ENCODE results near the gene ZFTA. TPM values are rescaled to one million over a fixed set of nuclear protein-coding genes. Genes with fewer than 3 reads are reported as not detected.

The ZFTA gene
- total and polyA plus RNA-seq, 9 donors, result 23.3 to 33.0 (median 27.7) TPM

GRCh38 chr11:63766531-63767235 is 1.9 kb downstream of the ZFTA start:
- Histone ChIP-seq H3K4me3 (ENCODE audit: low read length) (no peak overlapping the region), H3K27ac (ENCODE audit: low read length) (peak overlapping the region; percentile 9), H3K4me1 (ENCODE audit: control insufficient read depth, insufficient read depth, low read length) (peaks cover 63% of the 10 kb centered on the region), H3K9me3 (replicated peaks; ENCODE audit: control insufficient read depth, low read depth, low read length) (no peaks in the 10 kb centered on the region), H3K36me3 (ENCODE audit: control insufficient read depth, insufficient read depth, low read length) (peaks cover 20% of the 10 kb centered on the region), H3K27me3 (ENCODE audit: control insufficient read depth, insufficient read depth, low read length) (peaks cover 17% of the 10 kb centered on the region)
- peak; percentile 39 for DNase-seq
- WGBS (ENCODE audit: insufficient coverage), result 43% methylated on average over 3 of the region's 7 CpGs

DNA sequence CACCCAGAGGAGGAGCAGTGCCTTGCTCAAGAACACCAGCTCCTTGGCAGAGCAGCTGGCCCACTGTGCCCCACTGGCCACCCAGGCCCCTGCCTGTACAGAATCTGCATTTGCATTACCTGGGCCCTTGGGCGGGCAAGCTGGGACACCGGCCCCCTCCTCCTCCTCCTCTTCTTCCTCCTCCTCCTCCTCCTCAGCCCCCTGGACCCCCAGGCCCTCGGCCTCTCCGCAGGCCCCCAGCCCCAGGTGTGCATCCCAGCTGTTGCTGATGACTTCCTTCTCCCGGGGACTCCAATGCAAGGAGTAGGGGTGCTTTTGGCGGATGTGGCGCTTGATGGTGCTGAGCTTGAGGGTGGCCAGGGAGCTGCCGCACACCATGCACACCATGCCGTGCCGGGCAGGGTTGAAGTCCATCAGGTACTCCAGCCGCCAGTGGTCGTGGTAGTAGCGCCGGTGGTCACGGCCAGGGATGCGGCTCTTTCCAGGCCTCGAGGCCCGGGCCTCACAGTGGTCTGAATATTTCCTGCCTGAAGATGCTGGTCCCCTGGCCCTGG is 2.8 kb downstream of the ZFTA start:
- Histone ChIP-seq H3K27ac (ENCODE audit: low read length) (no peak overlapping the region), H3K36me3 (ENCODE audit: control insufficient read depth, insufficient read depth, low read length) (peaks cover 27% of the 10 kb centered on the region), H3K27me3 (ENCODE audit: control insufficient read depth, insufficient read depth, low read length) (peaks cover 10% of the 10 kb centered on the region), H3K4me1 (ENCODE audit: control insufficient read depth, insufficient read depth, low read length) (peaks cover 68% of the 10 kb centered on the region), H3K9me3 (replicated peaks; ENCODE audit: control insufficient read depth, low read depth, low read length) (no peaks in the 10 kb centered on the region), H3K4me3 (ENCODE audit: low read length) (no peak overlapping the region)
- 60% methylated on average over 16 of the region's 18 CpGs for WGBS (ENCODE audit: insufficient coverage)
- DNase-seq, result peak; percentile 20

DNA sequence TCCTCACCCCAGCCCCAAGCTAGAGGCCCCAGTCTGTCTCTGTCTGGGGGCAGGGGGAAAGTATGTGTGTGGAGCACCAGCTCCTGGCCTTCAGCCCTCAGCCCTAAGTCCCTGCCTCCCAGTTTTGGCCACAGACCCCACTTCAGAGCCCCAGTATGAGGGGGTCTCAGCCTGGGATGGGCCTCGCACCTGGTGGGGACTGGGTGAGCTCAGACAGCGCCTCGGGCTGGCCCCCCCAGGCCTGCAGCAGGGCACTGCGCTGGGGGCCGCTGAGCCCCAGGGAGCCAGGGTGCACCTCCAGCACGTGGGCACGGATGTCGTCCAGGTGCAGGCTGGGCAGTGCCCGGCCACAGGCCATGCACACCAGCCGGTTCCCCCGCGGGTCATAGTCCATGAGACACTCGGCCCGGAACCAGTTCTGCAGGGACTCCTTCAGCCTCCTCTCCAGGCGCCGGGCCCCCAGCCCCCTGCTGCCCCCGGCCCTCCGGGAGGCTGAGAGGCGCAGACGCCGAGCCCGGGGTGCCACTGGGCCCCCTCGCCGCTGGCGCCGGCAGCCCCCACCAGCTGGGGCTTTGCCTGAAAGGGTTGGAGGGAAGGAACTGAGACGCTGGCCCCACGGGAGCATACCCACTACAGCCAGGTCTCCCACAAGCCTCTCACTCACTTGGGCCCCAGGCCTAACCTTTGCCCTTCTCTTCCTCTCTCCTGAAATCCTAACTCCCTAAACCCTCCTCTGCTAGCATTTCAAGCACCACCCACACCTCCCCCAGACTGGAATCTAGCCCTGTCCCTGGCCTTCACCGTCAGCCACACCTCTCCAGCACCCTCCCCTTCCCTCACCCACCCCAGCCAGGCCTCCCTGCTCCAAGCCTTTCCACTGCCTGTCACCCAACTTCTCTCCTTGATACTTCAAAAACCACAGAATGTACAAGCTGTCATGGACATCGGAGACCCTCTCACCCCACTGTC is 3.6 kb downstream of the ZFTA start:
- H3K36me3 ChIP-seq (ENCODE audit: control insufficient read depth, insufficient read depth, low read length), result peaks cover 33% of the 10 kb centered on the region
- no peaks in the 10 kb centered on the region for H3K9me3 ChIP-seq (replicated peaks; ENCODE audit: control insufficient read depth, low read depth, low read length)
- whole genome bisulfite sequencing (ENCODE audit: insufficient coverage), result 65% methylated on average over 19 of the region's 30 CpGs
- DNase-seq, result peak; percentile 33
- peaks cover 65% of the 10 kb centered on the region for H3K4me1 ChIP-seq (ENCODE audit: control insufficient read depth, insufficient read depth, low read length)
- no peak overlapping the region for H3K27ac ChIP-seq (ENCODE audit: low read length)
- H3K27me3 ChIP-seq (ENCODE audit: control insufficient read depth, insufficient read depth, low read length), result peaks cover 7% of the 10 kb centered on the region
- no peak overlapping the region for H3K4me3 ChIP-seq (ENCODE audit: low read length)

GRCh38 chr11:63764340-63764678 is 4.3 kb downstream of the ZFTA start:
- Histone ChIP-seq H3K4me1 (ENCODE audit: control insufficient read depth, insufficient read depth, low read length) (peaks cover 59% of the 10 kb centered on the region), H3K4me3 (ENCODE audit: low read length) (no peak overlapping the region), H3K27me3 (ENCODE audit: control insufficient read depth, insufficient read depth, low read length) (peaks cover under 1% of the 10 kb centered on the region), H3K9me3 (replicated peaks; ENCODE audit: control insufficient read depth, low read depth, low read length) (no peaks in the 10 kb centered on the region), H3K27ac (ENCODE audit: low read length) (no peak overlapping the region), H3K36me3 (ENCODE audit: control insufficient read depth, insufficient read depth, low read length) (peaks cover 36% of the 10 kb centered on the region)
- WGBS (ENCODE audit: insufficient coverage), result 53% methylated on average over 3 of the region's 23 CpGs
- DNase-seq, result no peak

DNA sequence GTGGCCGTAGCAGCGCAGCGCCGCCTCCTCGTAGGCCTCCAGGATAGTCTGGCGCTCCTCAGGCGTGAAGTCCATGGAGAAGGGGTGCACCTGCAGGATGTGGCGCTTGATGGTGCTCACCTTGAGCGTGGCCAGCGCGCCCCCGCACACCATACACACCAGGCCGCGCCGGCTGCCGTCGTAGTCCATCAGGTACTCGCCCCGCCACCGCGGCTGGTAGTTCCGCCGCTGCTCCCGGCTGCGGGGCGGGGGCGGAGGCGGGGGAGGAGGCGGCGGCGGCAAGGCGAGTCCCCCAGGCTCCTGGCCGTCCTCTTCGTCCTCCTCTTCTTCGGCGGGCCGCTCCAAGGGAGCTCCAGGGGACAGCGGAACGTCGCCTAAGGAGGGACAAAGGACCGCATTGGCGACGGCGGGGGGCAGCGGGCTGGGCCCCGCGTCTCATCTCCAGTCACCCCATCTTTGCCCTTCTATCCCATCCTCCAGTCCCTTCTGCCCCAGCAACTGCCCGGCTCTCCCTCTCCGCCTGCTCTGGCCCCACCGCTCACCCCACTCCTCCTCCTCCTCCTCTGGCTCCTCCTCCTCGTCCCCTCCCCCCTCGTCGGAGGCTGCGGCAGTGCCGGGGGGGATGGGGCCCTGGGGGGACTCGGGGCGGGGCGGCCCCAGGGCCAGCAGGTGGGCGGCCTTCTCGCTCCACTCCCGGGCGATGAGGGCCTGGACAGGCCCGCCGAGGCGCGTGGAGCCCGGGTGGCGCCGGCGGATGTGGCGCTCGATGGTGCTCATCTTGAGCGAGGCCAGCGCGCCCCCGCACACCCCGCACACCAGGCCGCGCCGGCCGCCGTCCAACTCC is 4.9 kb downstream of the ZFTA start:
- H3K27me3 ChIP-seq (ENCODE audit: control insufficient read depth, insufficient read depth, low read length), result no peaks in the 10 kb centered on the region
- no peaks in the 10 kb centered on the region for H3K9me3 ChIP-seq (replicated peaks; ENCODE audit: control insufficient read depth, low read depth, low read length)
- peak overlapping the region; percentile 10 for H3K4me3 ChIP-seq (ENCODE audit: low read length)
- DNase-seq, result peak; percentile 68
- H3K27ac ChIP-seq (ENCODE audit: low read length), result no peak overlapping the region
- H3K36me3 ChIP-seq (ENCODE audit: control insufficient read depth, insufficient read depth, low read length), result peaks cover 37% of the 10 kb centered on the region
- H3K4me1 ChIP-seq (ENCODE audit: control insufficient read depth, insufficient read depth, low read length), result peaks cover 59% of the 10 kb centered on the region
- WGBS (ENCODE audit: insufficient coverage), result 27% methylated on average over 73 of the region's 82 CpGs

- H3K27ac ChIP-seq (ENCODE audit: low read length), result peak overlapping the region; percentile 42
- peaks cover 41% of the 10 kb centered on the region for H3K36me3 ChIP-seq (ENCODE audit: control insufficient read depth, insufficient read depth, low read length)
- H3K9me3 ChIP-seq (replicated peaks; ENCODE audit: control insufficient read depth, low read depth, low read length), result no peaks in the 10 kb centered on the region
- peak; percentile 84 for DNase-seq
- H3K4me1 ChIP-seq (ENCODE audit: control insufficient read depth, insufficient read depth, low read length), result peaks cover 59% of the 10 kb centered on the region
- WGBS (ENCODE audit: insufficient coverage), result 10% methylated on average over 96 of the region's 96 CpGs
- H3K27me3 ChIP-seq (ENCODE audit: control insufficient read depth, insufficient read depth, low read length), result no peaks in the 10 kb centered on the region
- H3K4me3 ChIP-seq (ENCODE audit: low read length), result peak overlapping the region; percentile 48
These were observed 5.7 kb downstream of the ZFTA start for GRCh38 chr11:63762654-63763495.

DNA sequence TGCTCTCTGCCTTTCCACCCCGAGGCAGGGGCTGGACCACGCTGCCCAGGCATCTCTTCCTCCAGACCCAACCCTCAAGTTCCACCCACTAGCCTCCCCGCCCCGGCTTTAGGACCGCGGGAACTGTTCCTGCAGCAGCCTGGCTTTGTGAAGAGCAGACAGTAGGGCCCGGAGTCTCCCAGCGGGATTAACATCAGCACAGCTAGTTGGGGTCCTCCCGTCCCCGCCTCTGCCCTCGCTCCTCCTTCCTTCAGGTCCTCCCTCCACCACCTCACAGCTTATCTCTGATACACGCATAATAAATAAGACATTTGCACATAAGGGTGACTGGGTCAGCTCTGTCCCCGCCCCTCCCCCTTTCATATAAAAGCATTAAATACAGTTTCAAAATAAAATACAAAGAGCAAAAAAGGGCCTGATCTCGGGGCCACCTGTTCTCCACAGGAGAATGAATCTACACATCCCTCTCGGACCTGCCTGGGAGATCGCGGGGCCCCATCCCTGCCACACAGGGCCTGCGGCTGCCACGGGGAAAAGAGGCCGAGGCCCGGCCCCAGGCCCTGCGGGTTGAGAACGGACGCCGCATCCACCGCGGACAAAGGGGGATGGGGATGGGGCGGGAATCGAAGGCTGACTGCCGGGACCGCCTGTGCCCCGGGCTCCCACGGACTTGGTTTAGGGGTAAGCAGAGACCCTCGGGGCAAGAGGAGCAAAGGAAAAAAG is 6.5 kb downstream of the ZFTA start:
- peak; percentile 77 for DNase-seq
- WGBS (ENCODE audit: insufficient coverage), result 30% methylated on average over 29 of the region's 34 CpGs
- Histone ChIP-seq H3K27me3 (ENCODE audit: control insufficient read depth, insufficient read depth, low read length) (no peaks in the 10 kb centered on the region), H3K36me3 (ENCODE audit: control insufficient read depth, insufficient read depth, low read length) (peaks cover 43% of the 10 kb centered on the region), H3K9me3 (replicated peaks; ENCODE audit: control insufficient read depth, low read depth, low read length) (no peaks in the 10 kb centered on the region), H3K27ac (ENCODE audit: low read length) (peak overlapping the region; percentile 42), H3K4me3 (ENCODE audit: low read length) (peak overlapping the region; percentile 48), H3K4me1 (ENCODE audit: control insufficient read depth, insufficient read depth, low read length) (peaks cover 51% of the 10 kb centered on the region)

DNA sequence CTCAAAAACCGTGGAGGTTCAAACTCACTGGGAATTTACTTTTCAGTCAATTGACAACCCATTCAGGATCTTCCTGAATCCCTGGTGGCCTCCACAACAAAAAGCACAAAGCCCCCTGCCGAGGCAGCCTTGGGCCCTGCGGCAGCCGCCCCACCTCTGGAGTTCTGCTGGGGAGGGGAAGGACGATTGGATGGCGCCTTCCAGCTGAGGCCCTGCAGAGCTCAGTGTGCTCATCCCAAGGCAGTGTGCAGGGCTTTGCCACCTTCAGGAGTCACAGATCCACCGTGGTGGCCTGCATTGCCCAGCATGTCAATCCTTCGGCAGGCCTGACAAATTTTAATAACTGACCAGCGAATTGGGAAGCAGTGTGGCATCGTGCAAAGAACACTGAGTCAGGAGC is 7.4 kb downstream of the ZFTA start:
- WGBS (ENCODE audit: insufficient coverage), result 56% methylated on average over 4 of the region's 10 CpGs
- no peak overlapping the region for H3K4me3 ChIP-seq (ENCODE audit: low read length)
- no peak overlapping the region for H3K27ac ChIP-seq (ENCODE audit: low read length)
- H3K27me3 ChIP-seq (ENCODE audit: control insufficient read depth, insufficient read depth, low read length), result no peaks in the 10 kb centered on the region
- H3K4me1 ChIP-seq (ENCODE audit: control insufficient read depth, insufficient read depth, low read length), result peaks cover 42% of the 10 kb centered on the region
- H3K9me3 ChIP-seq (replicated peaks; ENCODE audit: control insufficient read depth, low read depth, low read length), result no peaks in the 10 kb centered on the region
- DNase-seq, result peak; percentile 13
- peaks cover 44% of the 10 kb centered on the region for H3K36me3 ChIP-seq (ENCODE audit: control insufficient read depth, insufficient read depth, low read length)
